Heart right ventricle (tissue), 16 donors: Measurements from ENCODE around the gene FHOD3. TPM values are rescaled to one million over a fixed set of nuclear protein-coding genes. Genes with fewer than 3 reads are reported as not detected.

ENCODE experiments used
- ATAC-seq, 8 donors: fragments of 200-7000 bp; cut with Tn5 transposase; one replicate each; pipeline ENCODE4 v1.9.1; 2020; ENCODE audit warnings: mild to moderate bottlenecking in 8 of 8, moderate library complexity in 8 of 8, moderate number of reproducible peaks in 1 of 8
- DNase-seq, 2 donors: peaks; one replicate each; pipeline ENCODE4 v3.0.0-alpha.2; 2020
- H3K27ac ChIP-seq, 10 donors: fragments of 200-600 bp; sonication (generic) in 2 of 10; one replicate each; pipeline versions ENCODE4 v1.5.0 to v1.8.0; 2020 to 2022; ENCODE audit warnings: mild to moderate bottlenecking in 3 of 10
- H3K27me3 ChIP-seq, 7 donors: fragments of 200-600 bp; one replicate each; pipeline ENCODE4 v1.8.0; 2021 to 2022; ENCODE audit warnings: mild to moderate bottlenecking in 2 of 7
- H3K36me3 ChIP-seq, 9 donors: fragments of 200-600 bp; sonication (generic) in 1 of 9; one replicate each; pipeline versions ENCODE4 v1.5.0 to v1.8.0; 2020 to 2022; ENCODE audit warnings: mild to moderate bottlenecking in 2 of 9
- H3K4me1 ChIP-seq, 9 donors: fragments of 200-600 bp; sonication (generic) in 1 of 9; one replicate each; pipeline versions ENCODE4 v1.5.0 to v1.8.0; 2020 to 2022; ENCODE audit warnings: mild to moderate bottlenecking in 4 of 9
- H3K4me3 ChIP-seq, 10 donors: fragments of 200-600 bp; sonication (generic) in 2 of 10; one replicate each; pipeline versions ENCODE4 v1.5.0 to v1.8.0; 2020 to 2022; ENCODE audit warnings: mild to moderate bottlenecking in 7 of 10, moderate library complexity in 2 of 10
- H3K9me3 ChIP-seq, 11 donors: fragments of 200-600 bp in 10 of 11; sonication (generic) in 2 of 11; one replicate each; pipeline versions ENCODE4 v1.5.0 to v1.8.0; 2013 to 2022; ENCODE audit warnings: mild to moderate bottlenecking in 2 of 11, control low read depth in 1 of 11, moderate library complexity in 1 of 11
- WGBS, 2 donors: extraction: QIAGEN DNeasy Blood & Tissue Kit; methylation state at CpG; one replicate each; pipeline ENCODE4 v1.1.7; 2013; ENCODE audit warnings: inconsistent platforms in 1 of 2; 5-methylcytosine and 5-hydroxymethylcytosine counted together
- intact Hi-C, 10 donors: fragments of 100-400 bp; cut with DNase I; formaldehyde crosslinking; loops; one replicate each; pipeline versions ENCODE4 v1.11.1 to v1.14.2; 2022
- polyA plus RNA-seq, 2 donors: library from polyadenylated mRNA; stranded (reverse); fragments of 200-250 nt; gene quantifications; one replicate each; pipeline ENCODE4 v1.2.3, GENCODE V29; 2013
- total RNA-seq, 10 donors: library from RNA; stranded (reverse); fragmentation: NEBNext Ultra II Directional in 3 of 10; extraction: Animal tissue kit (Norgen Biotek cat#: 25700) in 3 of 10; gene quantifications; one replicate each; pipeline versions ENCODE4 v1.2.1 to v1.2.4, GENCODE V29; 2021 to 2023
- TF ChIP-seq, protein P1 (sequence below), 9 donors: fragments of 200-600 bp; sonication (generic) in 2 of 9; IDR thresholded peaks; one replicate each; pipeline versions ENCODE4 v1.5.0 to v1.8.0; 2021 to 2022; ENCODE audit warnings: antibody characterized with exemption in 9 of 9, mild to moderate bottlenecking in 5 of 9, moderate library complexity in 1 of 9
- donor health status: Arrhythmogenic right ventricular cardiomyopathy.
- donor health status: ischemic (EF 13 %, LVEDD 7.1; RV severe dilation, severe dysfunction).
- donor health status: healthy with polysubstance abuse.
- donor health status: DM: no; HTN: yes; CAD: no.
- donor health status: DM: no; HTN: no; CAD: no.
- donor health status: ischemic (EF 25% LVEDD 6.9; RV normal size, moderate dysfunction).
- donor health status: ischemic (EF 25% LVEDD 5.7; RV mildly dilated, moderate dysfunction).
- donor health status: healthy.
- donor health status: DM: yes; HTN: yes; CAD: no.
- donor health status: Ischemic cardiomyopathy.
- donor health status: ischemic (EF 35%, LVEDD 5.7; RV mildly dilated, moderate dysfunction).
- donor health status: nonischemic (EF 11% LVEDD 7.7; RV severe dilation, severe dysfunction).
- donor health status: DM: yes; HTN: yes; CAD: no.
- donor health status: PGD.
- donor health status: ischemic (EF 29% LVEDD 5.4; RV normal size, mild dysfunction).
- donor health status: nonischemic (EF 23%, LVEDD 6.1; RV moderate dilation, normal function).

The FHOD3 gene
- total and polyA plus RNA-seq, 12 donors = 81.8 to 484 (median 356) TPM

GRCh38 chr18:36534154-36534688 is 236.7 kb downstream of the FHOD3 start:
- intact Hi-C loops = no loop called here
- Histone ChIP-seq H3K9me3 (no peaks in the 10 kb centered on the region), H3K4me3 (no peak overlapping the region), H3K27ac (no peak overlapping the region), H3K4me1 (peaks cover 0 to 38% (median 0%) of the 10 kb centered on the region in 9 donors), H3K27me3 (no peaks in the 10 kb centered on the region), H3K36me3 (no peaks in the 10 kb centered on the region)
- DNase-seq (no peak), ATAC-seq (no peak)
- TF ChIP-seq, protein P1, sequence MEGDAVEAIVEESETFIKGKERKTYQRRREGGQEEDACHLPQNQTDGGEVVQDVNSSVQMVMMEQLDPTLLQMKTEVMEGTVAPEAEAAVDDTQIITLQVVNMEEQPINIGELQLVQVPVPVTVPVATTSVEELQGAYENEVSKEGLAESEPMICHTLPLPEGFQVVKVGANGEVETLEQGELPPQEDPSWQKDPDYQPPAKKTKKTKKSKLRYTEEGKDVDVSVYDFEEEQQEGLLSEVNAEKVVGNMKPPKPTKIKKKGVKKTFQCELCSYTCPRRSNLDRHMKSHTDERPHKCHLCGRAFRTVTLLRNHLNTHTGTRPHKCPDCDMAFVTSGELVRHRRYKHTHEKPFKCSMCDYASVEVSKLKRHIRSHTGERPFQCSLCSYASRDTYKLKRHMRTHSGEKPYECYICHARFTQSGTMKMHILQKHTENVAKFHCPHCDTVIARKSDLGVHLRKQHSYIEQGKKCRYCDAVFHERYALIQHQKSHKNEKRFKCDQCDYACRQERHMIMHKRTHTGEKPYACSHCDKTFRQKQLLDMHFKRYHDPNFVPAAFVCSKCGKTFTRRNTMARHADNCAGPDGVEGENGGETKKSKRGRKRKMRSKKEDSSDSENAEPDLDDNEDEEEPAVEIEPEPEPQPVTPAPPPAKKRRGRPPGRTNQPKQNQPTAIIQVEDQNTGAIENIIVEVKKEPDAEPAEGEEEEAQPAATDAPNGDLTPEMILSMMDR (IDR thresholded peaks at IDR 0.05) = no peak
- 88 to 92% methylated on average over 5 of the region's 5 CpGs for WGBS, 2 donors

DNA sequence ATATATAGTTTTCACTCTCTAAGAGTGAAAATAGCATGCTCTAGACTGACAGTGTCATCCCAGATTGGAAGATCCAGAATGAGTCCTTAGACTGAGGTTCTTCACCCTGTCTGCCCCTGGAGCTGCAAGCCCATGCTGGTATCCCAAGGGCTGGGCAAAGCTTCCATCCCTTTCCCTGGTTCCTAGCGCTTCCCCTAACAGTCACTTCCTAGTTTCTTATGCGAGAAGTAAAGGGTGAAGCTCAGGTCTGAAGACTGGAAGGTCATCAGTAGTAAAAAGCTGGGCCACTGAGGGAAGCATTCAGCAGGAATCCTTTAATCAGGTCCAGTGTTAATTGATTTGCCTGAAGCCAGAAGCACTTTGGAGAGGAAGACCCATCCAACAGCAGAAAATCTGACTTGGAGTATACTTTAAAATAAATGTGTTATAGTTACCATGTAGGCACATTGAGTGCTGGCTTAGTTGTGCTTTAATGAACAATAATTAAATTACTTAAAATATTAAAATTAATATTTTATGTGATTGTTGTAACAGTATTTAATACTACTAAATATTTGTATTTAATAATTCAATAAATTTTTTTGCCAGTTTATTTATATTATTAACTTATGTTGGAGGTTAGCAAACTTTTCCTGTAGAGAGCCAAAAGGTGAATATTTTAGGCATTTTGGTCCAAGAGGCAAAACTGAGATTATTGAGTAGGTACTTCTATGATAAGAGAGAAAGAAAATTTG is 237.9 kb downstream of the FHOD3 start:
- TF ChIP-seq, protein P1 (IDR thresholded peaks at IDR 0.05) = no peak
- Histone ChIP-seq H3K27me3 (no peaks in the 10 kb centered on the region), H3K36me3 (no peaks in the 10 kb centered on the region), H3K27ac (no peak overlapping the region), H3K9me3 (no peaks in the 10 kb centered on the region), H3K4me1 (peaks cover 0 to 38% (median 0%) of the 10 kb centered on the region in 9 donors), H3K4me3 (no peak overlapping the region)
- DNase-seq = no peak
- ATAC-seq = no peak
- intact Hi-C loops = no loop called here
- WGBS, 2 donors = 85 to 96% methylated on average over 2 of the region's 2 CpGs

GRCh38 chr18:36536426-36536825 is 238.9 kb downstream of the FHOD3 start:
- Histone ChIP-seq H3K9me3 (no peaks in the 10 kb centered on the region), H3K27me3 (no peaks in the 10 kb centered on the region), H3K4me1 (peaks cover 0 to 36% (median 0%) of the 10 kb centered on the region in 9 donors), H3K27ac (no peak overlapping the region), H3K4me3 (no peak overlapping the region), H3K36me3 (no peaks in the 10 kb centered on the region)
- 65 to 67% methylated on average over 4 of the region's 4 CpGs for WGBS, 2 donors
- ATAC-seq = peak in 2 of 8 donors; percentile 17 to 56
- TF ChIP-seq, protein P1 (IDR thresholded peaks at IDR 0.05) = no peak
- no peak for DNase-seq
- intact Hi-C loops = no loop called here

DNA sequence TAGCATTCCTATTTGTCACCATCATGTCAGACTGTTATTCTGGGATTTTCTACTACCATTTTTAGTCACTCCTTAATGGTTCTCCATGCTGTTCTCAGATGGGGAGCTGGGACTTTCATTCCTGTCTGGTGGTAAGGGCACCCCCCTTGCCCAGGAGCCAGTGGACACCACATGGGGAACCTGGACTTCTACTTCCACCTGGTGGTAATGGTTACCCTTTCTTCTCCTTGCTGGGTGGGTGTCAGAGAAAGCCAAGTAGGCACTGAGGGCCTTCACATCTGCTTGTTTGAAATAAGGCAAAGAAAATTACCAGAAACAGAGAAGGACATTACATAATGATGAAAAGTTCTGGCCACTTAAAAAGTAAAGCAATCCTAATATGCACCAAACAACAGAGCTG is 239.8 kb downstream of the FHOD3 start:
- no peak for DNase-seq
- H3K9me3 ChIP-seq = no peaks in the 10 kb centered on the region
- no peaks in the 10 kb centered on the region for H3K27me3 ChIP-seq
- H3K4me1 ChIP-seq = peaks cover 0 to 30% (median 0%) of the 10 kb centered on the region in 9 donors
- TF ChIP-seq, protein P1 (IDR thresholded peaks at IDR 0.05) = no peak
- intact Hi-C loops = no loop called here
- H3K36me3 ChIP-seq = no peaks in the 10 kb centered on the region
- no peak overlapping the region for H3K27ac ChIP-seq
- ATAC-seq = no peak
- H3K4me3 ChIP-seq = no peak overlapping the region
